Endothelial cell of umbilical vein (primary cell): ENCODE measurements around the gene RPSA. TPM values are rescaled to one million over a fixed set of nuclear protein-coding genes. Genes with fewer than 3 reads are reported as not detected.

ENCODE experiments used
- BruUV-seq: library from RNA; stranded (reverse); fragments of 400-500 nt; replicated peaks from 2 replicates; lab custom pipeline; 2021; lab: Mats Ljungman, UMichigan
- CTCF ChIA-PET: fragments of 300-600, 350-600 bp; sonication (Branson Sonifier 250); formaldehyde crosslinking; loops from one replicate; lab custom pipeline; 2021; ENCODE audit warnings: antibody characterized with exemption, inconsistent platforms; lab: Charles Lee
- POLR2A ChIA-PET: fragments of 300-600, 350-600 bp; sonication (Branson Sonifier 250); formaldehyde crosslinking; loops from one replicate; lab custom pipeline; 2021; ENCODE audit warnings: antibody characterized with exemption, inconsistent platforms; lab: Charles Lee
- DNase-seq: peaks from one replicate; pipeline ENCODE4 v3.0.0-alpha.2; 2011; ENCODE audit warnings: low read depth, low spot score
- FAIRE-seq: peaks from 2 replicates; lab custom pipeline; 2011; peaks lifted over from hg19 to GRCh38; lab: Jason Lieb, UNC
- H2AFZ ChIP-seq: 2 replicates; pipeline ENCODE4 v1.6.0; 2012; ENCODE audit warnings: low read depth, low read length, control low read depth, inconsistent platforms
- H3K27ac ChIP-seq: 2 replicates; pipeline ENCODE4 v1.5.1; 2011; ENCODE audit warnings: low read depth, mild to moderate bottlenecking, control low read depth, low read length, moderate library complexity; ENCODE audit not compliant: insufficient read depth
- H3K27me3 ChIP-seq, 2 experiments: 2 replicates each; pipeline versions ENCODE4 v1.6.0 to v1.6.1; 2011; ENCODE audit warnings: low read length in 2 of 2, mixed read lengths in 1 of 2; ENCODE audit not compliant: control insufficient read depth in 2 of 2, insufficient read depth in 2 of 2
- H3K36me3 ChIP-seq, 2 experiments: 2 replicates in 1 of 2; 3 replicates in 1 of 2; pipeline ENCODE4 v1.5.1; 2011; ENCODE audit warnings: low read length in 2 of 2, mild to moderate bottlenecking in 1 of 2, moderate library complexity in 1 of 2; ENCODE audit not compliant: control insufficient read depth in 2 of 2, insufficient read depth in 2 of 2; ENCODE audit errors: extremely low read depth in 1 of 2
- H3K4me1 ChIP-seq: 3 replicates; pipeline ENCODE4 v1.5.1; 2011; ENCODE audit warnings: mild to moderate bottlenecking, low read length; ENCODE audit not compliant: control insufficient read depth, insufficient read depth; ENCODE audit errors: extremely low read depth
- H3K4me2 ChIP-seq: 2 replicates; pipeline ENCODE4 v1.6.1; 2011; ENCODE audit warnings: low read length, control low read depth, mixed read lengths; ENCODE audit not compliant: insufficient read depth
- H3K4me3 ChIP-seq, 3 experiments: fragments of 200-600 bp in 1 of 3; sonication (generic), shearing (Covaris generic) in 1 of 3; replicated peaks in 1 of 3; 2 replicates each; pipeline ENCODE4 v1.5.1; 2011 to 2016; ENCODE audit warnings: control low read depth in 3 of 3, low read length in 3 of 3, mild to moderate bottlenecking in 2 of 3, inconsistent platforms in 1 of 3, low read depth in 1 of 3, moderate library complexity in 1 of 3; ENCODE audit not compliant: insufficient read depth in 1 of 3
- H3K79me2 ChIP-seq: 2 replicates; pipeline ENCODE4 v1.6.0; 2012; ENCODE audit warnings: low read length, inconsistent platforms; ENCODE audit not compliant: control insufficient read depth, insufficient read depth
- H3K9ac ChIP-seq: replicated peaks from 2 replicates; pipeline ENCODE3; 2011; ENCODE audit warnings: low read length, control low read depth; ENCODE audit not compliant: insufficient read depth; ENCODE audit errors: extremely low read depth
- H3K9me1 ChIP-seq: replicated peaks from 3 replicates; pipeline ENCODE4 v1.6.0; 2011; ENCODE audit warnings: mild to moderate bottlenecking, low read length; ENCODE audit not compliant: control insufficient read depth, insufficient read depth; ENCODE audit errors: extremely low read depth
- H3K9me3 ChIP-seq: replicated peaks from 2 replicates; pipeline ENCODE4 v1.5.1; 2012; ENCODE audit warnings: low read length, inconsistent platforms; ENCODE audit not compliant: control insufficient read depth, insufficient read depth
- H4K20me1 ChIP-seq: replicated peaks from 2 replicates; pipeline ENCODE3; 2011; ENCODE audit warnings: mild to moderate bottlenecking, low read length; ENCODE audit not compliant: control insufficient read depth, insufficient read depth; ENCODE audit errors: extremely low read depth
- EZH2 ChIP-seq: IDR thresholded peaks from 2 replicates; pipeline ENCODE4 v1.6.1; 2012; ENCODE audit warnings: borderline replicate concordance, low read depth, mild to moderate bottlenecking, moderate library complexity, low read length, inconsistent platforms; ENCODE audit not compliant: severe bottlenecking
- FOS ChIP-seq: IDR thresholded peaks from 2 replicates; pipeline ENCODE4 v1.6.1; 2011; ENCODE audit warnings: mild to moderate bottlenecking, low read length, moderate library complexity, borderline replicate concordance; ENCODE audit not compliant: insufficient read depth
- GATA2 ChIP-seq: IDR thresholded peaks from 2 replicates; pipeline ENCODE4 v1.7.0; 2011; ENCODE audit warnings: low read depth, mild to moderate bottlenecking, moderate library complexity, mixed read lengths, low read length; ENCODE audit not compliant: insufficient read length, insufficient read depth
- JUN ChIP-seq: IDR thresholded peaks from 2 replicates; pipeline ENCODE4 v1.6.1; 2011; ENCODE audit warnings: borderline replicate concordance, low read depth; ENCODE audit not compliant: insufficient read length, insufficient read depth
- MYC ChIP-seq: IDR thresholded peaks from one replicate; pipeline ENCODE4 v1.6.1; 2011; ENCODE audit warnings: mild to moderate bottlenecking, low read depth, low read length
- POLR2A ChIP-seq: IDR thresholded peaks from 2 replicates; pipeline ENCODE4 v1.6.1; 2012; ENCODE audit warnings: low read depth, mild to moderate bottlenecking, control low read depth, low read length
- POLR2AphosphoS5 ChIP-seq: IDR thresholded peaks from 2 replicates; pipeline ENCODE4 v1.6.1; 2012; ENCODE audit warnings: low read depth, mild to moderate bottlenecking, control low read depth, low read length, moderate library complexity; ENCODE audit not compliant: insufficient read depth
- dilution Hi-C: fragments of 300-500 bp; cut with MboI; formaldehyde crosslinking; loops from one replicate; pipeline ENCODE4 v1.15.0; 2019; ENCODE audit warnings: low sequenced_read_pairs; ENCODE audit not compliant: extremely low pct_ligation_motif_present
- intact Hi-C: fragments of 100-400 bp; cut with micrococcal nuclease; formaldehyde crosslinking; loops from one replicate; pipeline ENCODE4 v1.10.0; 2022
- polyA plus RNA-seq, 4 experiments: library from polyadenylated mRNA; depleted of rRNA in 3 of 4; stranded (reverse) in 3 of 4; unstranded in 1 of 4; fragments of >200 nt; gene quantifications; 2 replicates each; pipeline versions ENCODE4 v1.2.1 to v1.2.3, GENCODE V29; 2011 to 2012; ENCODE audit warnings: missing spikeins in 1 of 4
- total RNA-seq: library from RNA; stranded (reverse); gene quantifications from 2 replicates; pipeline ENCODE4 v1.2.3, GENCODE V29; 2021
- TF ChIP-seq, protein P1 (sequence below): IDR thresholded peaks from 2 replicates; pipeline ENCODE4 v1.6.1; 2011; ENCODE audit not compliant: insufficient read depth, insufficient read length
- TF ChIP-seq, protein P2 (sequence below), 2 donors: IDR thresholded peaks; 1 replicate in 1 of 2; 2 replicates in 1 of 2; pipeline ENCODE4 v1.5.1; 2011; ENCODE audit warnings: low read length in 2 of 2, mild to moderate bottlenecking in 2 of 2, moderate library complexity in 2 of 2, control low read depth in 1 of 2, inconsistent platforms in 1 of 2, low read depth in 1 of 2; ENCODE audit not compliant: insufficient read depth in 1 of 2; ENCODE audit errors: extremely low read depth in 1 of 2

The RPSA gene
- total and polyA plus RNA-seq, 2 donors (not counting 3 experiments of a cell fraction or from before 2014, with no cell fraction given): 1,357 to 3,687 TPM

DNA sequence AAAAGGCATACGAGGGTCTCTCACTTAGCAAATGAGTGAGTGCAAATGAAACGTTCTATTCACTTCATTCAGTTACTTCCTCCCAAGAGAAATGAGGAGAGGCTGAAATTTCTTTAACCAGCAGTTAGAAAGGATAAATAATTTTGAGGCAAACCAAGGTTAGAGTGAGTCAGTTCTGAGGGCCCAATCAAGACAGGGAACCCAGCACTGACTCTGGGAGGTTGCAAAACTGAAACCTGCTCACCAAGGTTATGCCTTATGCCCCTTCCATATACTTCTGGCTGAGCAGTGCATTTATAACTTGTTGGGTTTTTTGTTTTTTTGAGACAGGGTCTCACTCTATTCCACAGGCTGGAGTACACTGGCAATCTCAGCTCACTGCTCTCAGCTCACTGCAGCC, 4.5 kb upstream of the RPSA start:
- dilution Hi-C loops: no loop called here
- intact Hi-C loops: no loop called here
- no peak overlapping the region for H3K4me2 ChIP-seq
- H3K9me3 ChIP-seq: no peaks in the 10 kb centered on the region
- H3K4me1 ChIP-seq: no peaks in the 10 kb centered on the region
- no peaks in the 10 kb centered on the region for H3K27me3 ChIP-seq
- peaks cover 4% of the 10 kb centered on the region for H3K79me2 ChIP-seq
- H3K36me3 ChIP-seq: no peaks in the 10 kb centered on the region
- no peak for FAIRE-seq
- DNase-seq: no peak
- no peak overlapping the region for H2AFZ ChIP-seq
- no TSS peak for BruUV-seq
- ChIA-PET POLR2A (no interaction called here), CTCF (no interaction called here)
- no peaks in the 10 kb centered on the region for H4K20me1 ChIP-seq
- no peak overlapping the region for H3K4me3 ChIP-seq
- no peaks in the 10 kb centered on the region for H3K9me1 ChIP-seq
- H3K9ac ChIP-seq: no peak overlapping the region
- no peak overlapping the region for H3K27ac ChIP-seq
- no peak for TF ChIP-seq GATA2
- no peak for TF ChIP-seq JUN
- TF ChIP-seq, protein P1, sequence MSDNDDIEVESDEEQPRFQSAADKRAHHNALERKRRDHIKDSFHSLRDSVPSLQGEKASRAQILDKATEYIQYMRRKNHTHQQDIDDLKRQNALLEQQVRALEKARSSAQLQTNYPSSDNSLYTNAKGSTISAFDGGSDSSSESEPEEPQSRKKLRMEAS: no peak
- no peak for TF ChIP-seq MYC
- no peak for TF ChIP-seq EZH2
- no peak for TF ChIP-seq POLR2A
- no peak for TF ChIP-seq POLR2AphosphoS5
- TF ChIP-seq FOS: no peak
- TF ChIP-seq, protein P2, sequence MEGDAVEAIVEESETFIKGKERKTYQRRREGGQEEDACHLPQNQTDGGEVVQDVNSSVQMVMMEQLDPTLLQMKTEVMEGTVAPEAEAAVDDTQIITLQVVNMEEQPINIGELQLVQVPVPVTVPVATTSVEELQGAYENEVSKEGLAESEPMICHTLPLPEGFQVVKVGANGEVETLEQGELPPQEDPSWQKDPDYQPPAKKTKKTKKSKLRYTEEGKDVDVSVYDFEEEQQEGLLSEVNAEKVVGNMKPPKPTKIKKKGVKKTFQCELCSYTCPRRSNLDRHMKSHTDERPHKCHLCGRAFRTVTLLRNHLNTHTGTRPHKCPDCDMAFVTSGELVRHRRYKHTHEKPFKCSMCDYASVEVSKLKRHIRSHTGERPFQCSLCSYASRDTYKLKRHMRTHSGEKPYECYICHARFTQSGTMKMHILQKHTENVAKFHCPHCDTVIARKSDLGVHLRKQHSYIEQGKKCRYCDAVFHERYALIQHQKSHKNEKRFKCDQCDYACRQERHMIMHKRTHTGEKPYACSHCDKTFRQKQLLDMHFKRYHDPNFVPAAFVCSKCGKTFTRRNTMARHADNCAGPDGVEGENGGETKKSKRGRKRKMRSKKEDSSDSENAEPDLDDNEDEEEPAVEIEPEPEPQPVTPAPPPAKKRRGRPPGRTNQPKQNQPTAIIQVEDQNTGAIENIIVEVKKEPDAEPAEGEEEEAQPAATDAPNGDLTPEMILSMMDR (IDR thresholded peaks at IDR 0.05; ENCODE audit: extremely low read depth in 1 of 2, insufficient read depth in 1 of 2, low read depth in 1 of 2, low read length in 2 of 2): no peak
